ENCODE data around the gene A3GALT2.
A peak's percentile ranks its signal among the peaks of the same experiment; 100 is the strongest.

Gene A3GALT2

DNA sequence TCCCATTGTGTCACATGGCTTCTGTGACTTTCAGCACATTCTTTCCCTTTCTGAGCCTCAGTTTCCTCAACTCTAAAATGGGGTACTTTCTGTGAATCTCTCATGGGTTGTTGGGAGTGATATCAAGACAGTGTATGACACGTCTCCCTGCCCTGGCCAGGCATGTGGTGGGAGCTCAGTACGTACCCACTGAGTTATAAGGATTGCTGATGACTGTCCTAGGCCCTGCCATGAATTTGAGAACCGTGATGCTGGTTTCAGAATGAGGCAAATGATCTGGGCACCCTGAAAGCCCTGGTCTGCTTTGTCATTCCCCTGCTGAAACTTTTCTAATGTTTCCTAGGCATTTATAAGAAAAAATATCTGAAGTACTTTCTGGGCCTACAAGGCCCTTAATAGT is 61.0 kb downstream of the A3GALT2 start:
- no peaks in the 10 kb centered on the region for H3K9me3 ChIP-seq (ENCODE audit: severe bottlenecking)
- no peaks in the 10 kb centered on the region for H3K27me3 ChIP-seq (ENCODE audit: insufficient read depth, poor library complexity, severe bottlenecking)
- H3K4me1 ChIP-seq (ENCODE audit: insufficient read depth, poor library complexity, severe bottlenecking), result no peaks in the 10 kb centered on the region
- no peaks in the 10 kb centered on the region; the same call in 1 of the 2 replicates for H3K36me3 ChIP-seq (ENCODE audit: low read depth)
- no peak for ATAC-seq (ENCODE audit: low read depth)
- H3K4me3 ChIP-seq (ENCODE audit: severe bottlenecking), result no peak overlapping the region
- TF ChIP-seq, protein P1, sequence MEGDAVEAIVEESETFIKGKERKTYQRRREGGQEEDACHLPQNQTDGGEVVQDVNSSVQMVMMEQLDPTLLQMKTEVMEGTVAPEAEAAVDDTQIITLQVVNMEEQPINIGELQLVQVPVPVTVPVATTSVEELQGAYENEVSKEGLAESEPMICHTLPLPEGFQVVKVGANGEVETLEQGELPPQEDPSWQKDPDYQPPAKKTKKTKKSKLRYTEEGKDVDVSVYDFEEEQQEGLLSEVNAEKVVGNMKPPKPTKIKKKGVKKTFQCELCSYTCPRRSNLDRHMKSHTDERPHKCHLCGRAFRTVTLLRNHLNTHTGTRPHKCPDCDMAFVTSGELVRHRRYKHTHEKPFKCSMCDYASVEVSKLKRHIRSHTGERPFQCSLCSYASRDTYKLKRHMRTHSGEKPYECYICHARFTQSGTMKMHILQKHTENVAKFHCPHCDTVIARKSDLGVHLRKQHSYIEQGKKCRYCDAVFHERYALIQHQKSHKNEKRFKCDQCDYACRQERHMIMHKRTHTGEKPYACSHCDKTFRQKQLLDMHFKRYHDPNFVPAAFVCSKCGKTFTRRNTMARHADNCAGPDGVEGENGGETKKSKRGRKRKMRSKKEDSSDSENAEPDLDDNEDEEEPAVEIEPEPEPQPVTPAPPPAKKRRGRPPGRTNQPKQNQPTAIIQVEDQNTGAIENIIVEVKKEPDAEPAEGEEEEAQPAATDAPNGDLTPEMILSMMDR (IDR thresholded peaks at IDR 0.05; ENCODE audit: poor library complexity, severe bottlenecking), result no peak
- H3K27ac ChIP-seq (ENCODE audit: poor library complexity, severe bottlenecking), result no peak overlapping the region
- DNase-seq (ENCODE audit: low spot score), result no peak

GRCh38 chr1:33258788-33259274 is 62.1 kb downstream of the A3GALT2 start:
- ATAC-seq (ENCODE audit: low read depth), result no peak
- peak overlapping the region; percentile 83 for H3K27ac ChIP-seq (ENCODE audit: poor library complexity, severe bottlenecking)

DNA sequence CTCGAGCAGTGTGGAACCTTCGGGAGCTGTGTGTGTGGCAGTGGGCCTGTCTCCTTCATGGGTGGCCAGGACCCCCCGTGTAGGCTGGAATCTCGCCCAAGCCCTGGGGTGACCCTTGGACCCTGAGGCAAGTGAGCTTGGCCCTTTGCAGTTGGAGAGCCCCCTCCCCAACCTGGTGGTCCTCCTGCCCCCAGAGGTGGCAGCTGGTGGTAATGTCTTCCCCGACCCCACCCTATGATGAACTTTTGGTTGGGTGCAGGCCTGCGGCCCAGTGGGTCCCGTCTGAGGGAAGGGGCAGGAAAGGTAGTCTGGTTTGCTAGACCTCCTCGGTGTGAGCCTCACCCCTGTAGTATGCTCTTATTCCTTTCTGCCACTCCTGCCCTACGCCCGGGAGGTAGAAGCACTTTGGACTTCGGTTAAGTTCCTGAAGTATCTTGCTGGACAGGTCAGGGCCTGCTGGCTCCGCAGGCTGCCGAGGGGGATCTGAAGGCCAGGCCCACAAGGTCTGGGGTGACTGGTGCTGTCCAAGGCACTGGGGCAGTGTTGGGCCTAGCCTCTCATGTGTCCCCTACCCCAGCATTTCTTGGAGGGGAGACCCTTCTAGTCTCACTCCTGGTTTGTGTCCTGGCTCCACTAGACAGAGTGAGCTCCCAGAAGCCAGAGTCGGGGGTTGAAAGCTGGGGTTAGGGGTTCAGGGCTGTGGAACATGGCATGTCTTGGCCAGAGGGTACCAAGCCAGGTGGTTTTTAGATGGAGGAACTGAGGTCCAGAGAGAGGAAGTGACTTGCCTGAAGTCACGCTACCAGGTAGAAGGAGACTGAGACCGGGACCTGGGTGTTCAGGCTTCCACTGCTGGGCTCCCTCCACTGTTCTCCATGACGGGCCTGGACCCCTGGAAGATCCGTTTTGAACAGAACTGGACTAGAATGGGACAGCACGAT is 62.9 kb downstream of the A3GALT2 start:
- H3K36me3 ChIP-seq (ENCODE audit: low read depth), result no peaks in the 10 kb centered on the region; the same call in 1 of the 2 replicates
- H3K27me3 ChIP-seq (ENCODE audit: insufficient read depth, poor library complexity, severe bottlenecking), result no peaks in the 10 kb centered on the region
- DNase-seq (ENCODE audit: low spot score), result no peak
- H3K9me3 ChIP-seq (ENCODE audit: severe bottlenecking), result no peaks in the 10 kb centered on the region
- ATAC-seq (ENCODE audit: low read depth), result peak; percentile 6; the same call in 1 of the 3 replicates
- H3K4me1 ChIP-seq (ENCODE audit: insufficient read depth, poor library complexity, severe bottlenecking), result no peaks in the 10 kb centered on the region
- H3K27ac ChIP-seq (ENCODE audit: poor library complexity, severe bottlenecking), result peak overlapping the region; percentile 83
- TF ChIP-seq, protein P1 (IDR thresholded peaks at IDR 0.05; ENCODE audit: poor library complexity, severe bottlenecking), result no peak
- peak overlapping the region; percentile 43 for H3K4me3 ChIP-seq (ENCODE audit: severe bottlenecking)

More at GRCh38 chr1:33258788-33259274, 62.1 kb downstream of the A3GALT2 start:
- no peaks in the 10 kb centered on the region; the same call in 1 of the 2 replicates for H3K36me3 ChIP-seq (ENCODE audit: low read depth)
- TF ChIP-seq, protein P1 (IDR thresholded peaks at IDR 0.05; ENCODE audit: poor library complexity, severe bottlenecking), result no peak
- no peaks in the 10 kb centered on the region for H3K4me1 ChIP-seq (ENCODE audit: insufficient read depth, poor library complexity, severe bottlenecking)
- no peaks in the 10 kb centered on the region for H3K9me3 ChIP-seq (ENCODE audit: severe bottlenecking)
- H3K4me3 ChIP-seq (ENCODE audit: severe bottlenecking), result no peak overlapping the region
- H3K27me3 ChIP-seq (ENCODE audit: insufficient read depth, poor library complexity, severe bottlenecking), result no peaks in the 10 kb centered on the region
- no peak for DNase-seq (ENCODE audit: low spot score)

- H3K4me1 ChIP-seq (ENCODE audit: insufficient read depth, poor library complexity, severe bottlenecking), result no peaks in the 10 kb centered on the region
- peak overlapping the region; percentile 43 for H3K4me3 ChIP-seq (ENCODE audit: severe bottlenecking)
- peak overlapping the region; percentile 83 for H3K27ac ChIP-seq (ENCODE audit: poor library complexity, severe bottlenecking)
- DNase-seq (ENCODE audit: low spot score) (no peak), ATAC-seq (ENCODE audit: low read depth) (no peak)
- TF ChIP-seq, protein P1 (IDR thresholded peaks at IDR 0.05; ENCODE audit: poor library complexity, severe bottlenecking), result no peak
- H3K27me3 ChIP-seq (ENCODE audit: insufficient read depth, poor library complexity, severe bottlenecking), result no peaks in the 10 kb centered on the region
- H3K9me3 ChIP-seq (ENCODE audit: severe bottlenecking), result no peaks in the 10 kb centered on the region
- no peaks in the 10 kb centered on the region; the same call in 1 of the 2 replicates for H3K36me3 ChIP-seq (ENCODE audit: low read depth)
Measured at GRCh38 chr1:33257207-33257771, 63.6 kb downstream of the A3GALT2 start.

Measured in RWPE2 (cell line).